Neuron (in vitro differentiated cells): ENCODE data around the gene CST6.
"Not testable (repeated sequence)": the region's sequence is repeated elsewhere in the genome, so short reads cannot be mapped to it uniquely, and the experiment has no call there.

Experiments
- H2AFZ ChIP-seq: one replicate; pipeline ENCODE4 v1.6.1; 2013; ENCODE audit warnings: low read depth, mild to moderate bottlenecking, inconsistent platforms, low read length, moderate library complexity
- H3K27me3 ChIP-seq: one replicate; pipeline ENCODE4 v1.6.1; 2013; ENCODE audit warnings: low read length; ENCODE audit not compliant: insufficient read depth
- H3K36me3 ChIP-seq: one replicate; pipeline ENCODE4 v1.6.1; 2013; ENCODE audit warnings: low read length; ENCODE audit not compliant: insufficient read depth
- H3K4me1 ChIP-seq: one replicate; pipeline ENCODE4 v1.6.1; 2013; ENCODE audit warnings: low read length; ENCODE audit not compliant: insufficient read depth
- H3K4me3 ChIP-seq: 2 replicates; pipeline ENCODE4 v1.5.1; 2013; ENCODE audit warnings: mild to moderate bottlenecking, low read length, moderate library complexity
- H3K9me3 ChIP-seq: one replicate; pipeline ENCODE4 v1.6.1; 2013; ENCODE audit warnings: low read length

CST6 gene

GRCh38 chr11:66013762-66014100 is 1.9 kb downstream of the CST6 start:
- Histone ChIP-seq H3K27me3 (peaks cover 50% of the 10 kb centered on the region), H3K4me3 (no peak overlapping the region), H2AFZ (no peak overlapping the region), H3K36me3 (no peaks in the 10 kb centered on the region), H3K9me3 (no peaks in the 10 kb centered on the region), H3K4me1 (no peaks in the 10 kb centered on the region)

- H3K27me3 ChIP-seq = peaks cover 51% of the 10 kb centered on the region
- H3K4me1 ChIP-seq = no peaks in the 10 kb centered on the region
- H3K36me3 ChIP-seq = no peaks in the 10 kb centered on the region
- no peak overlapping the region for H2AFZ ChIP-seq
- H3K4me3 ChIP-seq = no peak overlapping the region
- H3K9me3 ChIP-seq = no peaks in the 10 kb centered on the region
Observed at GRCh38 chr11:66014804-66015453, 3.1 kb downstream of the CST6 start.

- Histone ChIP-seq H3K4me1 (no peaks in the 10 kb centered on the region), H2AFZ (no peak overlapping the region)
Observed at GRCh38 chr11:66015454-66015881, 3.7 kb downstream of the CST6 start.

DNA sequence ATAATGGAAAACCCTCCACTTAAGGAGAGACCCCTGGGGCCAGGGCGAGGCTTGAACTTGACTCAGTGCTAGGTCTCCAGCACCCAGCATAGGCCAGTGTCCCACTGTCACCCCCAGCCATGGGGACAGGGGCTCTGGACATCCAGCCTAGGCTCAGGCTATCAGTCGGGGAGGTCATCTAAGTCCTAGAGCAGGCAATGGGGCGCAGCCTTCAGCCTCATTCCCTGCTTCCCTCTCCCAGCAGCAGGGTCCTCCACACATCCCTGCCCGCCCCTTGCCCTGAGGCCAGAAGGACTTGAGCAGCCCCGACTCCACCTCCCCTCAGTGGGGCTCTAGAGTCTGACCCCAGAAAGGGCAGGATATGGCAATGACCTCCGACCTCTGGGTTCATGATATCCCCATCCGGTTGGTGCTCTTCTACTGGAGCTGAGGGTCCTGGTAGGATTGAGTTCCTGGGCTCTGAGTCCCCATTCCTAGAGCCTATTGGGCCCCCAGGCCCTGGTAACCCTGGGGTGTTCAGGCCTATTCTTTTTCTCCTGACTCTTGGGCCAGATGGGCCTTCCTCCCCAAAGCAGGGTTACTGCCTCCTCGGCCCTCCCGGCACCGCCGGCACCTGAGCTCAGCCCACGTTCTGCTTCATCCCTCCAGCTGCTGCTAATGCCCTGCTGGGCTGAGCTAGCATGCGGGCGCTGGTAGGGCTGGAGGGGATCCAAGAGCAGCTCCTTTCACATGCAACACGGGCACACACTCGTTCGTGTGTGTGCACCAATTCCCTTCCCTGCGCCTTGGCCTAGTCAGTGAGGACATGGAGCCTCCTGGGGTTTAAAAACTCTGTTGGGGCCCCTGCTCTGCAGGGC is 4.4 kb downstream of the CST6 start:
- no peak overlapping the region for H3K4me3 ChIP-seq
- H3K4me1 ChIP-seq = no peaks in the 10 kb centered on the region
- H3K27me3 ChIP-seq = peaks cover 48% of the 10 kb centered on the region
- H3K9me3 ChIP-seq = no peaks in the 10 kb centered on the region
- H3K36me3 ChIP-seq = no peaks in the 10 kb centered on the region
- no peak overlapping the region for H2AFZ ChIP-seq

More at GRCh38 chr11:66015454-66015881, 3.7 kb downstream of the CST6 start:
- no peaks in the 10 kb centered on the region for H3K9me3 ChIP-seq
- H3K27me3 ChIP-seq = peaks cover 52% of the 10 kb centered on the region
- H3K36me3 ChIP-seq = no peaks in the 10 kb centered on the region
- no peak overlapping the region for H3K4me3 ChIP-seq

- H3K4me1 ChIP-seq = no peaks in the 10 kb centered on the region
- H3K36me3 ChIP-seq = no peaks in the 10 kb centered on the region
- no peaks in the 10 kb centered on the region for H3K9me3 ChIP-seq
- H2AFZ ChIP-seq = no peak overlapping the region
- no peak overlapping the region for H3K4me3 ChIP-seq
- peaks cover 42% of the 10 kb centered on the region for H3K27me3 ChIP-seq
Observed at GRCh38 chr11:66016793-66017177, 5.0 kb downstream of the CST6 start.

DNA sequence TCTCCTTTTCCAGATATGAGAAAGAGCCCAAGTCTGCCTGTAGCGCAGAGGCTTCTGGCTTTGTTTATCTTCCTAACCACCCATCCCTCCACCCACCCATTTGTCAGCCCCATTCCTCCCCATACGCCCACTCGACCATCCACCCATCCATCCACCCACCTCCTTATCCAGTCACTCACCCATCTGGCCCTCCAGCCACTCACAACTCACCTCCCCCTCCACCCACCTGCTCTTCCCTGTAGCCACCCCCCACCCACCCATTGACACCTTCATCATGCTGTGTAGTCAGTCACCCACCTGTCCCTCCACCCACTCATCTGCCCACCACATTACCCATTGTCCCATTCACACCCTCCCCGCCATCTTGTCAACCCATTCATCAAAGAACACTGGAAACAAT is 5.5 kb downstream of the CST6 start:
- no peaks in the 10 kb centered on the region for H3K9me3 ChIP-seq
- no peak overlapping the region for H2AFZ ChIP-seq
- no peaks in the 10 kb centered on the region for H3K4me1 ChIP-seq
- H3K27me3 ChIP-seq = peaks cover 36% of the 10 kb centered on the region
- no peaks in the 10 kb centered on the region for H3K36me3 ChIP-seq
- no peak overlapping the region for H3K4me3 ChIP-seq

GRCh38 chr11:66020212-66020611 is 8.4 kb downstream of the CST6 start:
- H3K4me1 ChIP-seq = no peaks in the 10 kb centered on the region
- no peak overlapping the region for H2AFZ ChIP-seq
- H3K9me3 ChIP-seq = no peaks in the 10 kb centered on the region
- H3K4me3 ChIP-seq = no peak overlapping the region
- H3K27me3 ChIP-seq = peaks cover 19% of the 10 kb centered on the region
- H3K36me3 ChIP-seq = no peaks in the 10 kb centered on the region

- H3K9me3 ChIP-seq = no peaks in the 10 kb centered on the region
Observed at GRCh38 chr11:66020618-66021357, 9.0 kb downstream of the CST6 start.

GRCh38 chr11:66022401-66023185 is 10.8 kb downstream of the CST6 start:
- H3K9me3 ChIP-seq = no peaks in the 10 kb centered on the region

More at GRCh38 chr11:66020618-66021357, 9.0 kb downstream of the CST6 start:
- no peaks in the 10 kb centered on the region for H3K36me3 ChIP-seq
- no peak overlapping the region for H3K4me3 ChIP-seq
- H3K4me1 ChIP-seq = no peaks in the 10 kb centered on the region
- no peak overlapping the region for H2AFZ ChIP-seq
- H3K27me3 ChIP-seq = peaks cover 14% of the 10 kb centered on the region

GRCh38 chr11:66023186-66023440 is 11.3 kb downstream of the CST6 start:
- not testable (repeated sequence) for H3K4me3 ChIP-seq, H2AFZ ChIP-seq, H3K4me1 ChIP-seq, H3K36me3 ChIP-seq, H3K9me3 ChIP-seq
- peaks cover 10% of the 10 kb centered on the region for H3K27me3 ChIP-seq

More at GRCh38 chr11:66022401-66023185, 10.8 kb downstream of the CST6 start:
- Histone ChIP-seq H2AFZ (peak overlapping the region; percentile 42), H3K4me1 (no peaks in the 10 kb centered on the region), H3K27me3 (peaks cover 10% of the 10 kb centered on the region), H3K36me3 (no peaks in the 10 kb centered on the region), H3K4me3 (no peak overlapping the region)

GRCh38 chr11:66026017-66026529 is 14.3 kb downstream of the CST6 start, which contains the start of gene CATSPER1:
Gene CATSPER1 (minus strand): TSS chr11:66026479. CDS start chr11:66026379, 100 bp downstream.
- Histone ChIP-seq H2AFZ (no peak within 1 kb of the TSS), H3K36me3 (no peaks in the 10 kb centered on the region), H3K27me3 (peaks cover 4% of the 10 kb centered on the region), H3K4me1 (no peaks in the 10 kb centered on the region), H3K9me3 (no peaks in the 10 kb centered on the region), H3K4me3 (no peak within 1 kb of the TSS)

DNA sequence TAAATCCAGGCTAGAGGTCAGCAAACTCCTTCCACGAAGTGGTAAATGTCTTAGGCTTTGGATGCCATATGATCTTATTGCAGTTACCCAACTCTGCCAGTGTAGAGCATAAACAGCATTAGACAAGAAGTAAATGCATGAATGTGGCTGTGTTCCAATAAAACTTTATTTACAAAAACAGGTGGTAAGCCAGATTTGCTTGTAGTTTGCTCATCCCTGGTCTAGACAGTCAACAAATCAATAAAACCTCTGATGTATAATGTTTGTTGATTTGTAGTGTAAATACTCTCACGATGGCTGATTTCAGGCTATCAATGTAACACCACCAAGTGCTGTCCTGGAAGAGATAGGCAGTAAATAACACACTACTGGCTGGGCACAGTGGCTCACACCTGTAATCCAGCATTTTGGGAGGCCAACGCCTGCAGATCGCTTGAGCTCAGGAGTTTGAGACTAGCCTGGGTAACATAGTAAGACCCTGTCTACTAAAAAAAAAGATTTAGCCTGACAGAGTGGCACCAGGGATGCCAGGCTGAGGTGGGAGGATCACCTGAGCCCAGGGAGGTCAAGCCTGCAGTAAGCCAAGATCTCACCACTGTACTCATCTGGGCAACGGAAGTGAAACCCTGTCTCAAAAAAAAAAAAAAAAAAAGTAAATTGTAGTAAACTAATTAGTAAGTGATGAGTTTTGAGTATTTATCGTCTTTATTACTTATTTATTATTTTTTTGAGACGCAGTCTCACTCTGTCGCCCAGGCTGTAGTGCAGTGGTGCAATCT is 21.3 kb downstream of the CST6 start:
- Histone ChIP-seq H3K36me3 (no peaks in the 10 kb centered on the region), H3K4me3 (no peak overlapping the region), H3K27me3 (no peaks in the 10 kb centered on the region), H3K4me1 (no peaks in the 10 kb centered on the region), H3K9me3 (peaks cover 6% of the 10 kb centered on the region), H2AFZ (no peak overlapping the region)
